Adrenal gland (tissue), 12 donors: ENCODE measurements around the gene CDK16. TPM values are rescaled to one million over a fixed set of nuclear protein-coding genes. Genes with fewer than 3 reads are reported as not detected.

Experiments used
- DNase-seq, 7 donors: peaks; one replicate each; pipeline ENCODE4 v3.0.0-alpha.2; 2019 to 2020
- H3K27ac ChIP-seq, 5 donors: fragments of 200-600 bp; sonication (generic) in 4 of 5; 1 replicate in 3 of 5; 2 replicates in 2 of 5; pipeline versions ENCODE4 v1.5.1 to v1.8.0; 2016 to 2020; ENCODE audit warnings: mild to moderate bottlenecking in 1 of 5
- H3K27me3 ChIP-seq: fragments of 200-600 bp; 2 replicates; pipeline ENCODE4 v1.8.0; 2021
- H3K36me3 ChIP-seq, 2 donors: fragments of 200-600 bp; replicated peaks in 1 of 2; 1 replicate in 1 of 2; 2 replicates in 1 of 2; pipeline versions ENCODE4 v1.5.1 to v1.8.0; 2018 to 2022
- H3K4me1 ChIP-seq, 2 donors: fragments of 200-600 bp; replicated peaks in 1 of 2; 1 replicate in 1 of 2; 2 replicates in 1 of 2; pipeline versions ENCODE4 v1.5.1 to v1.8.0; 2018 to 2021
- H3K4me3 ChIP-seq, 4 donors: fragments of 200-600 bp; sonication (generic) in 3 of 4; one replicate each; pipeline ENCODE4 v1.5.1; 2016 to 2018
- H3K9me3 ChIP-seq, 3 donors: fragments of 200-600 bp; sonication (generic) in 1 of 3; replicated peaks in 1 of 3; 1 replicate in 2 of 3; 2 replicates in 1 of 3; pipeline versions ENCODE4 v1.5.1 to v1.8.0; 2016 to 2021
- CTCF ChIP-seq, 6 experiments: fragments of 450-650 bp in 4 of 6; fragments of 200-600 bp in 2 of 6; sonication (generic) in 1 of 6; IDR thresholded peaks; 1 replicate in 5 of 6; 2 replicates in 1 of 6; pipeline versions ENCODE4 v1.5.1 to v1.8.0; 2016 to 2021; ENCODE audit warnings: antibody characterized with exemption in 6 of 6, mild to moderate bottlenecking in 2 of 6, moderate library complexity in 1 of 6
- POLR2A ChIP-seq, 2 donors: fragments of 450-650 bp; IDR thresholded peaks; one replicate each; pipeline ENCODE4 v1.6.1; 2017; ENCODE audit warnings: antibody characterized with exemption in 2 of 2, mild to moderate bottlenecking in 2 of 2, moderate library complexity in 1 of 2
- WGBS, 4 donors: extraction: QIAGEN DNeasy Blood & Tissue Kit in 2 of 4; methylation state at CpG; one replicate each; pipeline versions ENCODE4 v1.1.5 to v1.1.7; 2013 to 2017; 5-methylcytosine and 5-hydroxymethylcytosine counted together
- intact Hi-C, 2 donors: fragments of 100-400 bp; cut with DNase I; formaldehyde crosslinking; loops; one replicate each; pipeline versions ENCODE4 v1.14.1 to v1.15.0; 2022 to 2023
- polyA plus RNA-seq, 3 donors: library from polyadenylated mRNA; stranded (reverse); fragments of 200-250 nt in 2 of 3; fragments of 350-450 nt in 1 of 3; fragmentation: Illumina TruSeq in 1 of 3; extraction: RNeasy Lipid Tissue Mini Kit (QIAGEN cat#74804) in 1 of 3; gene quantifications; one replicate each; pipeline ENCODE4 v1.2.3, GENCODE V29; 2013 to 2014
- total RNA-seq, 9 donors: library from RNA; depleted of rRNA in 4 of 9; stranded (reverse); fragments of >200 nt in 4 of 9; fragments of 120-200 nt in 1 of 9; fragmentation: NEBNext Ultra II Directional in 1 of 9; extraction: Animal tissue kit (Norgen Biotek cat#: 25700) in 1 of 9; gene quantifications; one replicate each; pipeline versions ENCODE4 v1.1.0 to v1.2.4, GENCODE V29; 2013 to 2023
- donor health status: healthy with polysubstance abuse.
- donor health status: Bipolar disorder and iron deficiency.
- donor health status: DM: yes; HTN: yes; CAD: no.
- donor health status: DM: no; HTN: no; CAD: no.
- donor health status: DM: no; HTN: no; CAD: no.
- donor health status: DM: yes; HTN: yes; CAD: no.

CDK16 gene
- total and polyA plus RNA-seq, 12 donors = 50.5 to 187 (median 115) TPM

- no peak overlapping the region for H3K27ac ChIP-seq
- H3K27me3 ChIP-seq = no peaks in the 10 kb centered on the region
- peaks cover 0 to 7% of the 10 kb centered on the region in 2 donors for H3K4me1 ChIP-seq
- WGBS, 4 donors = 91 to 96% (median 92%) methylated on average over 9 to 12 of the region's 12 CpGs
- H3K9me3 ChIP-seq = no peaks in the 10 kb centered on the region
- H3K4me3 ChIP-seq = no peak overlapping the region
- no peak for TF ChIP-seq CTCF (IDR thresholded peaks at IDR 0.05)
- no peak for TF ChIP-seq POLR2A (IDR thresholded peaks at IDR 0.05)
- intact Hi-C loops = no loop called here
- DNase-seq = no peak
- peaks cover 0 to 40% of the 10 kb centered on the region in 2 donors for H3K36me3 ChIP-seq
These were observed 10.2 kb downstream of the CDK16 start for GRCh38 chrX:47228550-47229270.

GRCh38 chrX:47229427-47229826 lies 10.9 kb downstream of the CDK16 start:
- Histone ChIP-seq H3K9me3 (no peaks in the 10 kb centered on the region), H3K36me3 (peaks cover 0 to 33% of the 10 kb centered on the region in 2 donors), H3K27ac (no peak overlapping the region), H3K4me3 (no peak overlapping the region), H3K4me1 (peaks cover 0 to 7% of the 10 kb centered on the region in 2 donors), H3K27me3 (peaks cover 3% of the 10 kb centered on the region)
- no peak for DNase-seq
- TF ChIP-seq CTCF (IDR thresholded peaks at IDR 0.05) (no peak), POLR2A (IDR thresholded peaks at IDR 0.05) (no peak)
- 95 to 100% (median 95%) methylated on average over 1 to 6 of the region's 6 CpGs; no CpG with 5 or more reads in 1 of the 4 donors for WGBS, 4 donors
- intact Hi-C loops = no loop called here

- H3K4me1 ChIP-seq = peaks cover 0 to 7% of the 10 kb centered on the region in 2 donors
- peaks cover 7% of the 10 kb centered on the region for H3K27me3 ChIP-seq
- WGBS, 4 donors = 87 to 96% (median 89%) methylated on average over 3 to 5 of the region's 5 CpGs
- intact Hi-C loops = no loop called here
- no peak for DNase-seq
- TF ChIP-seq POLR2A (IDR thresholded peaks at IDR 0.05) = no peak
- no peak for TF ChIP-seq CTCF (IDR thresholded peaks at IDR 0.05)
- peaks cover 0 to 24% of the 10 kb centered on the region in 2 donors for H3K36me3 ChIP-seq
- no peak overlapping the region for H3K27ac ChIP-seq
- H3K9me3 ChIP-seq = no peaks in the 10 kb centered on the region
- no peak overlapping the region for H3K4me3 ChIP-seq
These were observed 11.8 kb downstream of the CDK16 start for GRCh38 chrX:47230136-47230868.

GRCh38 chrX:47231167-47231566 lies 12.7 kb downstream of the CDK16 start:
- intact Hi-C loops = no loop called here
- Histone ChIP-seq H3K4me3 (no peak overlapping the region), H3K4me1 (peaks cover 0 to 7% of the 10 kb centered on the region in 2 donors), H3K9me3 (no peaks in the 10 kb centered on the region), H3K27ac (no peak overlapping the region), H3K27me3 (peaks cover 7% of the 10 kb centered on the region), H3K36me3 (peaks cover 0 to 16% of the 10 kb centered on the region in 2 donors)
- TF ChIP-seq CTCF (IDR thresholded peaks at IDR 0.05) (no peak), POLR2A (IDR thresholded peaks at IDR 0.05) (no peak)
- WGBS, 4 donors = 64 to 77% (median 73%) methylated on average over 1 to 2 of the region's 2 CpGs
- DNase-seq = no peak
